ENCODE measurements around the gene MAST2.

The MAST2 gene

DNA sequence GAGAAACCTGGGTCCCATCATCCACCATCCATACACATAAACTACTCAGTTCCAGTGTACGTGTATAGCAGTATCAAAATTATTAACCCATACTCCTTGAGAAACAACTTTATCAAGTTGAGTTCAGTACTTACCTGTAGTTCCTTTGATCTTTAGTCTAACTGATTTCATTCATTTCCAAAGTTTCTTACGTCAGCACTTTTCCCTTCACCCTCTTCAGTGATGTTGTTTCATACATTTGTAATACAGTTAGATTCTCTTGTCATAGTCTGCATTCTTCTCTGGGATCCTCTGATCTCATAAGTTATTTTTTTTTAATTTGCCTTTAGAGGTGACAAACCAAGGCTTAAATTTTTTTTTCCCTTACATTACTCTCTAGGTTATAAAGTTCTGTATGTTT, 185.8 kb downstream of the MAST2 start:
- Histone ChIP-seq H4K20me1 (ENCODE audit: insufficient read depth, low read length, poor library complexity, severe bottlenecking) (no peaks in the 10 kb centered on the region), H3K4me3 (ENCODE audit: low read length, poor library complexity, severe bottlenecking) (no peak overlapping the region), H3K9ac (ENCODE audit: low read depth, low read length, poor library complexity, severe bottlenecking) (no peak overlapping the region), H3K27me3 (ENCODE audit: insufficient read depth, low read length, poor library complexity, severe bottlenecking) (no peaks in the 10 kb centered on the region), H3K9me2 (replicated peaks; ENCODE audit: low read depth, low read length) (no peaks in the 10 kb centered on the region), H2AFZ (ENCODE audit: low read length) (no peak overlapping the region), H3K4me1 (ENCODE audit: insufficient read depth, low read length, poor library complexity, severe bottlenecking) (no peaks in the 10 kb centered on the region), H3K4me2 (ENCODE audit: low read depth, low read length, poor library complexity, severe bottlenecking) (no peak overlapping the region), H3F3A (ENCODE audit: low read depth) (no peaks in the 10 kb centered on the region), H3K36me3 (ENCODE audit: insufficient read depth, low read length) (no peaks in the 10 kb centered on the region), H3K9me3 (ENCODE audit: insufficient read depth, low read depth, low read length) (no peaks in the 10 kb centered on the region; the same call in 1 of the 2 replicates), H3K79me2 (ENCODE audit: insufficient read depth, low read length) (no peaks in the 10 kb centered on the region)
- no peak for TF ChIP-seq EZH2phosphoT487 (IDR thresholded peaks at IDR 0.05; ENCODE audit: borderline replicate concordance)
- TF ChIP-seq, protein P1, sequence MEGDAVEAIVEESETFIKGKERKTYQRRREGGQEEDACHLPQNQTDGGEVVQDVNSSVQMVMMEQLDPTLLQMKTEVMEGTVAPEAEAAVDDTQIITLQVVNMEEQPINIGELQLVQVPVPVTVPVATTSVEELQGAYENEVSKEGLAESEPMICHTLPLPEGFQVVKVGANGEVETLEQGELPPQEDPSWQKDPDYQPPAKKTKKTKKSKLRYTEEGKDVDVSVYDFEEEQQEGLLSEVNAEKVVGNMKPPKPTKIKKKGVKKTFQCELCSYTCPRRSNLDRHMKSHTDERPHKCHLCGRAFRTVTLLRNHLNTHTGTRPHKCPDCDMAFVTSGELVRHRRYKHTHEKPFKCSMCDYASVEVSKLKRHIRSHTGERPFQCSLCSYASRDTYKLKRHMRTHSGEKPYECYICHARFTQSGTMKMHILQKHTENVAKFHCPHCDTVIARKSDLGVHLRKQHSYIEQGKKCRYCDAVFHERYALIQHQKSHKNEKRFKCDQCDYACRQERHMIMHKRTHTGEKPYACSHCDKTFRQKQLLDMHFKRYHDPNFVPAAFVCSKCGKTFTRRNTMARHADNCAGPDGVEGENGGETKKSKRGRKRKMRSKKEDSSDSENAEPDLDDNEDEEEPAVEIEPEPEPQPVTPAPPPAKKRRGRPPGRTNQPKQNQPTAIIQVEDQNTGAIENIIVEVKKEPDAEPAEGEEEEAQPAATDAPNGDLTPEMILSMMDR (conservative IDR thresholded peaks at IDR 0.05; ENCODE audit: low read length), result no peak

DNA sequence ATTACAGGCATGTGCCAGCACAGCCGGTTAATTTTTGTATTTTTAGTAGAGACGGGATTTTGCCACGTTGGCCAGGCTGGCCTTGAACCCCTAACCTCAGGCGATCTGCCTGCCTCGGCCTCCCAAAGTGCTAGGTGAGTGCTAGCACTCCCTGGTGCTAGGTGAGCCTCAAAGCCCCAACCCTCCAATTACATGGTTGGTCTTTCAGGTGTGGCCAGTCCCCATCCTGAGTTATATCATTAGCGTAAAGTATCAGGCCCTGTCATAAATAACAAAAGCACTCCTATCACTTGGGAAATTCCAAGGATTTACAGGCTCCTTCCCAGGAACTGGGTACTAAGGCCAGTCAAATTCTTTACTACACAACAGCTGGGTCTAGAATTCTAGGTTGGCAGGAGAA, 191.0 kb downstream of the MAST2 start:
- H3K4me1 ChIP-seq (ENCODE audit: insufficient read depth, low read length, poor library complexity, severe bottlenecking), result no peaks in the 10 kb centered on the region
- no peak overlapping the region for H2AFZ ChIP-seq (ENCODE audit: low read length)
- H3K9ac ChIP-seq (ENCODE audit: low read depth, low read length, poor library complexity, severe bottlenecking), result no peak overlapping the region
- no peaks in the 10 kb centered on the region for H3F3A ChIP-seq (ENCODE audit: low read depth)
- H3K9me3 ChIP-seq (ENCODE audit: insufficient read depth, low read depth, low read length), result no peaks in the 10 kb centered on the region; the same call in 1 of the 2 replicates
- no peaks in the 10 kb centered on the region for H3K79me2 ChIP-seq (ENCODE audit: insufficient read depth, low read length)
- no peaks in the 10 kb centered on the region for H3K9me2 ChIP-seq (replicated peaks; ENCODE audit: low read depth, low read length)
- TF ChIP-seq EZH2phosphoT487 (IDR thresholded peaks at IDR 0.05; ENCODE audit: borderline replicate concordance), result no peak
- TF ChIP-seq, protein P1 (conservative IDR thresholded peaks at IDR 0.05; ENCODE audit: low read length), result no peak
- no peaks in the 10 kb centered on the region for H4K20me1 ChIP-seq (ENCODE audit: insufficient read depth, low read length, poor library complexity, severe bottlenecking)
- no peak overlapping the region for H3K4me2 ChIP-seq (ENCODE audit: low read depth, low read length, poor library complexity, severe bottlenecking)
- peaks cover 6% of the 10 kb centered on the region; the same call in 1 of the 2 replicates for H3K36me3 ChIP-seq (ENCODE audit: insufficient read depth, low read length)
- H3K4me3 ChIP-seq (ENCODE audit: low read length, poor library complexity, severe bottlenecking), result no peak overlapping the region
- H3K27me3 ChIP-seq (ENCODE audit: insufficient read depth, low read length, poor library complexity, severe bottlenecking), result no peaks in the 10 kb centered on the region

DNA sequence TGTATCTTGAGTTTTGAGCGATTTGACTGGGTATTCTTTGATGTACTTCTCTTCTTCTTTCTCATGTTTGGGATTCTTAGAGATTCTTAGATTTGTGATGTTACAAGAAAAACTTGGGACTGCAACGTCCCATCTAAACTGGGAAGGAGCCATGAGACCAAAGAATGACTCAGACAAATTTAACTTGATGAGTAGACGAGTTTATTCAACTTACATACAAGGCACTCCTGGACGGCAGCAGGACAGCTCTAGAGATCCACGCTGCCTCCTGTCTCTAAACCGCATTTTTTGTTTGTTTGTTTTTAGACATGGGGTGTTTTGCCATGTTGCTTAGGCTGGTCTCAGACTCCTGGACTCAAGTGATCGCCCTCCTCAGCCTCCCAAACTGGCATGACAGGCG, 191.9 kb downstream of the MAST2 start:
- no peak overlapping the region for H3K4me3 ChIP-seq (ENCODE audit: low read length, poor library complexity, severe bottlenecking)
- no peak overlapping the region for H3K9ac ChIP-seq (ENCODE audit: low read depth, low read length, poor library complexity, severe bottlenecking)
- peaks cover 9% of the 10 kb centered on the region; the same call in 1 of the 2 replicates for H3K36me3 ChIP-seq (ENCODE audit: insufficient read depth, low read length)
- H3K79me2 ChIP-seq (ENCODE audit: insufficient read depth, low read length), result no peaks in the 10 kb centered on the region
- no peak for TF ChIP-seq EZH2phosphoT487 (IDR thresholded peaks at IDR 0.05; ENCODE audit: borderline replicate concordance)
- TF ChIP-seq, protein P1 (conservative IDR thresholded peaks at IDR 0.05; ENCODE audit: low read length), result no peak
- no peaks in the 10 kb centered on the region for H3K4me1 ChIP-seq (ENCODE audit: insufficient read depth, low read length, poor library complexity, severe bottlenecking)
- H3K9me3 ChIP-seq (ENCODE audit: insufficient read depth, low read depth, low read length), result no peaks in the 10 kb centered on the region; the same call in 1 of the 2 replicates
- no peaks in the 10 kb centered on the region for H4K20me1 ChIP-seq (ENCODE audit: insufficient read depth, low read length, poor library complexity, severe bottlenecking)
- no peaks in the 10 kb centered on the region for H3K9me2 ChIP-seq (replicated peaks; ENCODE audit: low read depth, low read length)
- no peak overlapping the region for H2AFZ ChIP-seq (ENCODE audit: low read length)
- no peak overlapping the region for H3K4me2 ChIP-seq (ENCODE audit: low read depth, low read length, poor library complexity, severe bottlenecking)
- no peaks in the 10 kb centered on the region for H3F3A ChIP-seq (ENCODE audit: low read depth)
- no peaks in the 10 kb centered on the region for H3K27me3 ChIP-seq (ENCODE audit: insufficient read depth, low read length, poor library complexity, severe bottlenecking)

Measured in Loucy (cell line).